Gastrocnemius medialis (tissue), 4 donors: ENCODE data around the gene CLSTN2. TPM values are rescaled to one million over a fixed set of nuclear protein-coding genes. Genes with fewer than 3 reads are reported as not detected.

Experiments
- ATAC-seq, 2 donors: fragments of 150-250 bp; one replicate each; pipeline ENCODE4 v1.9.1; 2016
- DNase-seq, 2 donors: peaks; one replicate each; pipeline ENCODE4 v3.0.0-alpha.2; 2019
- H3K27ac ChIP-seq, 4 donors: fragments of 200-600 bp; sonication (generic); 1 replicate in 1 of 4; 2 replicates in 3 of 4; pipeline ENCODE4 v1.5.1; 2016 to 2018; ENCODE audit warnings: mild to moderate bottlenecking in 2 of 4, moderate library complexity in 1 of 4
- H3K27me3 ChIP-seq, 3 donors: fragments of 200-600 bp; sonication (generic) in 2 of 3; 1 replicate in 1 of 3; 2 replicates in 2 of 3; pipeline versions ENCODE4 v1.5.1 to v1.6.0; 2016 to 2019; ENCODE audit warnings: mild to moderate bottlenecking in 1 of 3, moderate library complexity in 1 of 3
- H3K36me3 ChIP-seq, 2 donors: fragments of 200-600 bp; sonication (generic) in 1 of 2; one replicate each; pipeline ENCODE4 v1.5.1; 2017 to 2018
- H3K4me1 ChIP-seq, 2 donors: fragments of 200-600 bp; sonication (generic) in 1 of 2; one replicate each; pipeline ENCODE4 v1.5.1; 2016 to 2017; ENCODE audit warnings: mild to moderate bottlenecking in 2 of 2
- H3K4me3 ChIP-seq, 4 donors: fragments of 200-600 bp; sonication (generic) in 3 of 4; 1 replicate in 1 of 4; 2 replicates in 3 of 4; pipeline ENCODE4 v1.5.1; 2016 to 2019; ENCODE audit warnings: mild to moderate bottlenecking in 2 of 4
- H3K9me3 ChIP-seq, 3 donors: fragments of 200-600 bp; sonication (generic) in 2 of 3; 1 replicate in 1 of 3; 2 replicates in 2 of 3; pipeline ENCODE4 v1.5.1; 2016 to 2019
- CTCF ChIP-seq, 5 experiments: fragments of 450-650 bp in 3 of 5; fragments of 200-600 bp in 2 of 5; sonication (generic) in 2 of 5; IDR thresholded peaks in 4 of 5; conservative IDR thresholded peaks in 1 of 5; 1 replicate in 4 of 5; 2 replicates in 1 of 5; pipeline ENCODE4 v1.5.1; 2016 to 2019; ENCODE audit warnings: antibody characterized with exemption in 5 of 5, mild to moderate bottlenecking in 3 of 5, moderate library complexity in 3 of 5
- POLR2A ChIP-seq, 2 donors: fragments of 450-650 bp; IDR thresholded peaks; one replicate each; pipeline ENCODE4 v1.6.1; 2017; ENCODE audit warnings: antibody characterized with exemption in 2 of 2, mild to moderate bottlenecking in 2 of 2, moderate library complexity in 2 of 2
- in situ Hi-C, 4 donors: fragments of 200-750 bp; cut with MboI; loops; one replicate each; pipeline versions ENCODE4 v1.15.0 to v1.8.0; 2017; ENCODE audit warnings: low sequenced_read_pairs in 4 of 4
- intact Hi-C: fragments of 100-400 bp; cut with DNase I; formaldehyde crosslinking; loops from one replicate; pipeline ENCODE4 v1.15.1; 2023; ENCODE audit warnings: low total_unique reads
- total RNA-seq, 4 donors: library from RNA; depleted of rRNA; stranded (reverse); fragments of >200 nt; gene quantifications; one replicate each; pipeline versions ENCODE4 v1.1.0 to v1.2.3, GENCODE V29; 2016

Gene CLSTN2
- total RNA-seq, 4 donors from 2014 or later: 1.1 to 4.9 (median 4.0) TPM

GRCh38 chr3:140597792-140598191, 662.8 kb downstream of the CLSTN2 start:
- Histone ChIP-seq H3K27ac (no peak overlapping the region), H3K4me1 (no peaks in the 10 kb centered on the region), H3K36me3 (no peaks in the 10 kb centered on the region), H3K27me3 (no peaks in the 10 kb centered on the region), H3K9me3 (no peaks in the 10 kb centered on the region), H3K4me3 (no peak overlapping the region)
- in situ Hi-C loops: no loop called here
- DNase-seq (no peak), ATAC-seq (no peak)
- TF ChIP-seq POLR2A (IDR thresholded peaks at IDR 0.05) (no peak), CTCF (IDR thresholded peaks at IDR 0.05 in 4 of 5, conservative IDR thresholded peaks at IDR 0.05 in 1 of 5) (no peak)
- intact Hi-C loops: no loop called here

- Histone ChIP-seq H3K4me3 (no peak overlapping the region), H3K27me3 (no peaks in the 10 kb centered on the region), H3K4me1 (no peaks in the 10 kb centered on the region), H3K36me3 (no peaks in the 10 kb centered on the region), H3K27ac (no peak overlapping the region), H3K9me3 (no peaks in the 10 kb centered on the region)
- ATAC-seq (no peak), DNase-seq (no peak)
- intact Hi-C loops: no loop called here
- TF ChIP-seq CTCF (IDR thresholded peaks at IDR 0.05 in 4 of 5, conservative IDR thresholded peaks at IDR 0.05 in 1 of 5) (no peak), POLR2A (IDR thresholded peaks at IDR 0.05) (no peak)
- in situ Hi-C loops: no loop called here
Measured at GRCh38 chr3:140599009-140599408, 664.0 kb downstream of the CLSTN2 start.

- intact Hi-C loops: no loop called here
- no peak overlapping the region for H3K4me3 ChIP-seq
- DNase-seq (no peak), ATAC-seq (no peak)
- no peaks in the 10 kb centered on the region for H3K9me3 ChIP-seq
- TF ChIP-seq POLR2A (IDR thresholded peaks at IDR 0.05) (no peak), CTCF (IDR thresholded peaks at IDR 0.05 in 4 of 5, conservative IDR thresholded peaks at IDR 0.05 in 1 of 5) (no peak)
- no peaks in the 10 kb centered on the region for H3K36me3 ChIP-seq
- no peak overlapping the region for H3K27ac ChIP-seq
- no peaks in the 10 kb centered on the region for H3K4me1 ChIP-seq
- in situ Hi-C loops: no loop called here
- no peaks in the 10 kb centered on the region for H3K27me3 ChIP-seq
Measured at GRCh38 chr3:140599496-140599895, 664.5 kb downstream of the CLSTN2 start.

- H3K4me1 ChIP-seq: no peaks in the 10 kb centered on the region
- DNase-seq (no peak), ATAC-seq (no peak)
- H3K4me3 ChIP-seq: no peak overlapping the region
- TF ChIP-seq CTCF (IDR thresholded peaks at IDR 0.05 in 4 of 5, conservative IDR thresholded peaks at IDR 0.05 in 1 of 5) (no peak), POLR2A (IDR thresholded peaks at IDR 0.05) (no peak)
- H3K27ac ChIP-seq: no peak overlapping the region
- no peaks in the 10 kb centered on the region for H3K36me3 ChIP-seq
- intact Hi-C loops: no loop called here
- in situ Hi-C loops: no loop called here
- no peaks in the 10 kb centered on the region for H3K9me3 ChIP-seq
- no peaks in the 10 kb centered on the region for H3K27me3 ChIP-seq
Measured at GRCh38 chr3:140601881-140602280, 666.9 kb downstream of the CLSTN2 start.

GRCh38 chr3:140602781-140603180, 667.8 kb downstream of the CLSTN2 start:
- TF ChIP-seq POLR2A (IDR thresholded peaks at IDR 0.05) (no peak), CTCF (IDR thresholded peaks at IDR 0.05 in 4 of 5, conservative IDR thresholded peaks at IDR 0.05 in 1 of 5) (no peak)
- Histone ChIP-seq H3K4me1 (no peaks in the 10 kb centered on the region), H3K27me3 (no peaks in the 10 kb centered on the region), H3K36me3 (no peaks in the 10 kb centered on the region), H3K9me3 (no peaks in the 10 kb centered on the region), H3K4me3 (no peak overlapping the region), H3K27ac (no peak overlapping the region)
- in situ Hi-C loops (no loop called here), intact Hi-C loops (no loop called here)
- ATAC-seq (no peak), DNase-seq (no peak)
